ENCODE results near the gene SIAH1. TPM values are rescaled to one million over a fixed set of nuclear protein-coding genes. Genes with fewer than 3 reads are reported as not detected.

SIAH1 gene
- total and polyA plus RNA-seq, 2 experiments from 2014 or later, result 38.8 to 45.5 TPM

DNA sequence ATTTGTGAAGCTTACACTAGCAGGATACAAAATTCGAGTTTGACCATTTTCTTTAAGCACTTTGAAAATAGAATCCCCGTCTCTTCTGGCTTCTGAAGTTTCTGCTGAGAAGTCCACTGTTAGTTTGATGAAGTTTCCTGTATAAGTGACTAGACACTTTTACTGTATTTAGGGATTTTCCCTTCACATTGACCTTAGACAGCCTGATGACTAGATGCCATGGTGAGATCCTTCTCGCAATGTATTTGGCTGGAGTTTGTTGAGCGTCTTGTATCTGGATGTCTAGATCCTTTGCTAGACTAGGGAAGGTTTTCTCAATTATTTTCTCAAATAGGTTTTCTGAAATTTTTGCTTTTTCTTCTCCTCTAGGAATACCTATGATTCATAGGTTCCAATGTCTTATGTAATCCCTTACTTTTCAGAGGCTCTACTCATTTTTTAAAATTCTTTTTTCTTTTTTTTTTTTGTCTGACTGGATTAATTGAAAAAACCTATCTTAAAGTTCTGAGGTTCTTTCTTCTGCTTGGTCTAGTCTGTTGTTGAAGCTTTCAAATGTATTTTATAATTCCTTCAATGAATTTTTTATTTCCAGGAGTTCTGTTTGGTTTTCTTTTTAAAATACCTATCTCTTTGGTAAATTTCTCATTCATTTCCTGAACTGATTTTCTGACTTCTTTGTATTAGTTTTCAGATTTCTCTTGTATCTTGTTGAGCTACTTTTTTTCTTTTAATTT lies 74.1 kb downstream of the SIAH1 start:
- no peak overlapping the region for H3K4me3 ChIP-seq
- no peak for DNase-seq (ENCODE audit: low spot score)
- no peaks in the 10 kb centered on the region for H3K9me2 ChIP-seq (replicated peaks; ENCODE audit: insufficient read depth)
- H3K79me2 ChIP-seq, result peaks cover 21% of the 10 kb centered on the region
- H4K20me1 ChIP-seq (ENCODE audit: insufficient read depth, poor library complexity, severe bottlenecking), result no peaks in the 10 kb centered on the region
- H3K36me3 ChIP-seq (replicated peaks; ENCODE audit: insufficient read depth, low read depth), result no peaks in the 10 kb centered on the region
- peaks cover 26% of the 10 kb centered on the region for H3K9me3 ChIP-seq (ENCODE audit: low read depth)
- H3K27me3 ChIP-seq, result no peaks in the 10 kb centered on the region
- no peak overlapping the region for H3K4me2 ChIP-seq
- 97% methylated on average over 4 of the region's 4 CpGs for WGBS (ENCODE audit: low lambda C conversion rate, missing lambda C conversion rate)
- TF ChIP-seq EZH2phosphoT487 (IDR thresholded peaks at IDR 0.05; ENCODE audit: low read depth, severe bottlenecking, unreplicated experiment) (no peak), EZH2 (IDR thresholded peaks at IDR 0.05; ENCODE audit: borderline replicate concordance) (no peak)
- TF ChIP-seq, protein P1, sequence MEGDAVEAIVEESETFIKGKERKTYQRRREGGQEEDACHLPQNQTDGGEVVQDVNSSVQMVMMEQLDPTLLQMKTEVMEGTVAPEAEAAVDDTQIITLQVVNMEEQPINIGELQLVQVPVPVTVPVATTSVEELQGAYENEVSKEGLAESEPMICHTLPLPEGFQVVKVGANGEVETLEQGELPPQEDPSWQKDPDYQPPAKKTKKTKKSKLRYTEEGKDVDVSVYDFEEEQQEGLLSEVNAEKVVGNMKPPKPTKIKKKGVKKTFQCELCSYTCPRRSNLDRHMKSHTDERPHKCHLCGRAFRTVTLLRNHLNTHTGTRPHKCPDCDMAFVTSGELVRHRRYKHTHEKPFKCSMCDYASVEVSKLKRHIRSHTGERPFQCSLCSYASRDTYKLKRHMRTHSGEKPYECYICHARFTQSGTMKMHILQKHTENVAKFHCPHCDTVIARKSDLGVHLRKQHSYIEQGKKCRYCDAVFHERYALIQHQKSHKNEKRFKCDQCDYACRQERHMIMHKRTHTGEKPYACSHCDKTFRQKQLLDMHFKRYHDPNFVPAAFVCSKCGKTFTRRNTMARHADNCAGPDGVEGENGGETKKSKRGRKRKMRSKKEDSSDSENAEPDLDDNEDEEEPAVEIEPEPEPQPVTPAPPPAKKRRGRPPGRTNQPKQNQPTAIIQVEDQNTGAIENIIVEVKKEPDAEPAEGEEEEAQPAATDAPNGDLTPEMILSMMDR (IDR thresholded peaks at IDR 0.05; ENCODE audit: poor library complexity), result no peak
- H2AFZ ChIP-seq, result no peak overlapping the region
- H3K27ac ChIP-seq, result no peak overlapping the region
- H3K4me1 ChIP-seq (ENCODE audit: insufficient read depth), result no peaks in the 10 kb centered on the region

Small RNA genes lying within 50 kb of the gene (small RNA-seq; reads per million reads assigned to genes)
- gene RF00017, result not detected

Other genes with a start within 250 kb of the SIAH1 start
- gene ABCC12, start 229.4 kb downstream of the SIAH1 start, total RNA-seq, result not detected in 2 replicates
- gene ABCC12, start 229.4 kb downstream of the SIAH1 start, polyA plus RNA-seq, result not detected in 2 replicates
- 56.8 and 67.6 TPM in 2 replicates for gene LONP2, start 141.1 kb downstream of the SIAH1 start, total RNA-seq
- gene LONP2, start 141.1 kb downstream of the SIAH1 start, polyA plus RNA-seq, result 30.1 and 34.9 TPM in 2 replicates
- gene ABCC11, start 137.9 kb downstream of the SIAH1 start, total RNA-seq, result 0.88 and 2.0 TPM in 2 replicates
- gene ABCC11, start 137.9 kb downstream of the SIAH1 start, polyA plus RNA-seq, result 0.27 and 0.50 TPM in 2 replicates
- 43.9 and 51.7 TPM in 2 replicates for gene N4BP1, start 224.8 kb upstream of the SIAH1 start, total RNA-seq
- gene N4BP1, start 224.8 kb upstream of the SIAH1 start, polyA plus RNA-seq, result 21.2 and 31.6 TPM in 2 replicates

Measured in hepatocyte (in vitro differentiated cells).